HG02642 (cell line): ENCODE results near the gene ARHGEF4.

ENCODE experiments used
- ATAC-seq: cut with Tn5 transposase; IDR thresholded peaks from one replicate; pipeline ENCODE4 v1.9.1; 2021; ENCODE audit warnings: mild to moderate bottlenecking; ENCODE audit not compliant: unreplicated experiment, poor library complexity

ARHGEF4 gene

GRCh38 chr2:130849896-130850787, 13.4 kb downstream of the ARHGEF4 start:
- ATAC-seq, result no peak

GRCh38 chr2:130850788-130851623, 14.3 kb downstream of the ARHGEF4 start:
- no peak for ATAC-seq

- no peak for ATAC-seq
Observed at GRCh38 chr2:130851624-130852382, 15.1 kb downstream of the ARHGEF4 start.

GRCh38 chr2:130852521-130853115, 15.9 kb downstream of the ARHGEF4 start:
- no peak for ATAC-seq

- ATAC-seq, result no peak
Observed at GRCh38 chr2:130853391-130853790, 16.7 kb downstream of the ARHGEF4 start.

- ATAC-seq, result no peak
Observed at GRCh38 chr2:130854301-130854700, 17.6 kb downstream of the ARHGEF4 start.

- ATAC-seq, result no peak
Observed at GRCh38 chr2:130864830-130865800, 28.4 kb downstream of the ARHGEF4 start.

- ATAC-seq, result no peak
Observed at GRCh38 chr2:130869441-130870160, 32.9 kb downstream of the ARHGEF4 start.

- no peak for ATAC-seq
Observed at GRCh38 chr2:130870161-130870485, 33.4 kb downstream of the ARHGEF4 start.

- no peak for ATAC-seq
Observed at GRCh38 chr2:130870779-130871178, 34.1 kb downstream of the ARHGEF4 start.

- no peak for ATAC-seq
Observed at GRCh38 chr2:130871843-130872740, 35.4 kb downstream of the ARHGEF4 start.

- no peak for ATAC-seq
Observed at GRCh38 chr2:130872741-130873125, 36.0 kb downstream of the ARHGEF4 start.

- ATAC-seq, result peak; percentile 88
Observed at GRCh38 chr2:130873700-130874346, 37.1 kb downstream of the ARHGEF4 start.

- no peak for ATAC-seq
Observed at GRCh38 chr2:130874512-130874911, 37.8 kb downstream of the ARHGEF4 start.

- no peak for ATAC-seq
Observed at GRCh38 chr2:130875935-130876334, 39.2 kb downstream of the ARHGEF4 start.

- no peak for ATAC-seq
Observed at GRCh38 chr2:130877258-130877657, 40.5 kb downstream of the ARHGEF4 start.

GRCh38 chr2:130878316-130878715, 41.6 kb downstream of the ARHGEF4 start:
- no peak for ATAC-seq
